SK-N-SH (cell line): ENCODE data around the gene WBP1L. TPM values are rescaled to one million over a fixed set of nuclear protein-coding genes. Genes with fewer than 3 reads are reported as not detected.

ENCODE experiments used
- CTCF ChIA-PET: fragments of 300-600, 350-600 bp; formaldehyde crosslinking; extraction: SDS; loops from one replicate; lab custom pipeline; 2021; lab: Yijun Ruan, JAX
- POLR2A ChIA-PET: fragments of 350-600 bp; sonication (Branson Sonifier 250); formaldehyde crosslinking; extraction: SDS; loops from one replicate; lab custom pipeline; 2020; ENCODE audit warnings: antibody characterized with exemption, inconsistent platforms; lab: Yijun Ruan, JAX
- DNase-seq: peaks from one replicate; pipeline ENCODE4 v3.0.0; 2012
- H2AFZ ChIP-seq: fragments of 200-600 bp; sonication (generic); 2 replicates; pipeline ENCODE4 v1.8.1; 2016; ENCODE audit warnings: antibody characterized with exemption, mild to moderate bottlenecking, low read depth
- H3F3A ChIP-seq: fragments of 200-600 bp; sonication (generic); replicated peaks from 2 replicates; pipeline ENCODE3; 2016; ENCODE audit warnings: antibody characterized with exemption, mild to moderate bottlenecking; ENCODE audit not compliant: insufficient read depth
- H3K27ac ChIP-seq, 2 experiments: fragments of 200-500 bp in 1 of 2; fragments of 200-600 bp in 1 of 2; sonication (Bioruptor generic) in 1 of 2; sonication (generic), shearing (Covaris generic) in 1 of 2; 2 replicates each; pipeline versions ENCODE4 v1.5.1 to v1.6.1; 2014 to 2016; ENCODE audit warnings: low read depth in 2 of 2, inconsistent platforms in 1 of 2, low read length in 1 of 2, mild to moderate bottlenecking in 1 of 2, mixed read lengths in 1 of 2
- H3K27me3 ChIP-seq: fragments of 200-600 bp; sonication (generic), shearing (Covaris generic); 2 replicates; pipeline ENCODE4 v1.6.1; 2016; ENCODE audit warnings: mixed run types; ENCODE audit not compliant: insufficient read depth
- H3K36me3 ChIP-seq, 2 experiments: fragments of 200-500 bp in 1 of 2; fragments of 200-600 bp in 1 of 2; sonication (Bioruptor generic) in 1 of 2; sonication (generic) in 1 of 2; replicated peaks in 1 of 2; 2 replicates each; pipeline versions ENCODE3 to v1.5.1; 2014 to 2016; ENCODE audit warnings: low read length in 1 of 2, mild to moderate bottlenecking in 1 of 2; ENCODE audit not compliant: insufficient read depth in 2 of 2, control insufficient read depth in 1 of 2
- H3K4me1 ChIP-seq, 2 experiments: fragments of 200-500 bp in 1 of 2; fragments of 200-600 bp in 1 of 2; sonication (Bioruptor generic) in 1 of 2; sonication (generic), shearing (Covaris generic) in 1 of 2; 2 replicates each; pipeline versions ENCODE4 v1.5.1 to v1.6.1; 2014 to 2016; ENCODE audit warnings: low read depth in 1 of 2, low read length in 1 of 2, mixed run types in 1 of 2; ENCODE audit not compliant: insufficient read depth in 2 of 2, control insufficient read depth in 1 of 2
- H3K4me2 ChIP-seq: fragments of 200-600 bp; sonication (generic), shearing (Covaris generic); 2 replicates; pipeline ENCODE4 v1.6.1; 2017; ENCODE audit warnings: mixed run types
- H3K4me3 ChIP-seq, 2 experiments: fragments of 200-500 bp in 1 of 2; fragments of 200-600 bp in 1 of 2; sonication (Bioruptor generic) in 1 of 2; sonication (generic), shearing (Covaris generic) in 1 of 2; 2 replicates each; pipeline versions ENCODE4 v1.5.1 to v1.8.1; 2014 to 2016; ENCODE audit warnings: low read depth in 2 of 2, inconsistent platforms in 1 of 2, low read length in 1 of 2, mild to moderate bottlenecking in 1 of 2, mixed read lengths in 1 of 2, moderate library complexity in 1 of 2
- H3K79me2 ChIP-seq: fragments of 200-600 bp; sonication (generic); 2 replicates; pipeline ENCODE4 v1.8.1; 2017; ENCODE audit warnings: mild to moderate bottlenecking; ENCODE audit not compliant: insufficient read depth
- H3K9ac ChIP-seq: fragments of 200-600 bp; sonication (generic); 2 replicates; pipeline ENCODE4 v1.6.1; 2017; ENCODE audit warnings: mixed run types
- H3K9me2 ChIP-seq: fragments of 200-600 bp; sonication (generic); 2 replicates; pipeline ENCODE4 v1.6.1; 2017; ENCODE audit warnings: mixed run types
- H3K9me3 ChIP-seq: fragments of 200-600 bp; sonication (generic); 2 replicates; pipeline ENCODE4 v1.6.1; 2017; ENCODE audit warnings: mixed run types, mild to moderate bottlenecking, moderate library complexity
- H4K20me1 ChIP-seq: fragments of 200-600 bp; sonication (generic); 2 replicates; pipeline ENCODE4 v1.6.1; 2017; ENCODE audit warnings: mild to moderate bottlenecking, mixed run types; ENCODE audit not compliant: insufficient read depth
- ELF1 ChIP-seq: IDR thresholded peaks from 2 replicates; pipeline ENCODE4 v1.4.0; 2012
- FOSL2 ChIP-seq: IDR thresholded peaks from 2 replicates; pipeline ENCODE4 v1.4.0; 2012; ENCODE audit warnings: low read depth, mild to moderate bottlenecking, moderate library complexity, borderline replicate concordance
- FOXJ3 ChIP-seq: sonication (generic); formaldehyde crosslinking; IDR thresholded peaks from 2 replicates; pipeline ENCODE4 v1.5.1; 2020; ENCODE audit warnings: mild to moderate bottlenecking, missing genetic modification reagents
- FOXM1 ChIP-seq: IDR thresholded peaks from 2 replicates; pipeline ENCODE4 v1.4.0; 2012; ENCODE audit warnings: low read depth, mild to moderate bottlenecking
- IRF3 ChIP-seq: fragments of 150-350 bp; IDR thresholded peaks from 2 replicates; pipeline ENCODE4 v1.6.1; 2016; ENCODE audit warnings: mild to moderate bottlenecking, low read depth, low read length
- JUND ChIP-seq: IDR thresholded peaks from 2 replicates; pipeline ENCODE4 v1.4.0; 2012
- MAX ChIP-seq: IDR thresholded peaks from 2 replicates; pipeline ENCODE4 v1.4.0; 2012; ENCODE audit warnings: low read depth
- MXI1 ChIP-seq: IDR thresholded peaks from 2 replicates; pipeline ENCODE4 v1.6.1; 2012; ENCODE audit warnings: mild to moderate bottlenecking, low read depth, low read length, improper control_type of control experiment
- NFIC ChIP-seq: IDR thresholded peaks from 2 replicates; pipeline ENCODE4 v1.4.0; 2012; ENCODE audit warnings: borderline replicate concordance
- PBX3 ChIP-seq: IDR thresholded peaks from 2 replicates; pipeline ENCODE4; 2012
- POLR2AphosphoS5 ChIP-seq: IDR thresholded peaks from 2 replicates; pipeline ENCODE4 v1.6.1; 2012; ENCODE audit warnings: low read depth, low read length
- RAD21 ChIP-seq: IDR thresholded peaks from 2 replicates; pipeline ENCODE4 v1.6.1; 2012; ENCODE audit warnings: mild to moderate bottlenecking, low read length
- RCOR1 ChIP-seq: fragments of 150-350 bp; IDR thresholded peaks from 2 replicates; pipeline ENCODE4 v1.6.1; 2017; ENCODE audit warnings: antibody characterized with exemption, low read length
- REST ChIP-seq: IDR thresholded peaks from 2 replicates; pipeline ENCODE4 v1.6.1; 2012; ENCODE audit warnings: mild to moderate bottlenecking, low read depth, low read length, moderate library complexity
- RXRA ChIP-seq: IDR thresholded peaks from 2 replicates; pipeline ENCODE4 v1.4.0; 2012; ENCODE audit warnings: low read depth, mild to moderate bottlenecking, borderline replicate concordance
- TCF12 ChIP-seq: IDR thresholded peaks from 2 replicates; pipeline ENCODE4 v1.4.0; 2012
- USF1 ChIP-seq: IDR thresholded peaks from 2 replicates; pipeline ENCODE4 v1.4.0; 2012; ENCODE audit warnings: low read depth, borderline replicate concordance
- USF2 ChIP-seq: fragments of 150-350 bp; IDR thresholded peaks from 2 replicates; pipeline ENCODE4 v1.6.1; 2017; ENCODE audit warnings: antibody characterized with exemption, low read length, low read depth, borderline replicate concordance
- YY1 ChIP-seq: IDR thresholded peaks from 2 replicates; pipeline ENCODE4 v1.4.0; 2012; ENCODE audit warnings: low read depth, mild to moderate bottlenecking
- ZBTB33 ChIP-seq: IDR thresholded peaks from 2 replicates; pipeline ENCODE4 v1.4.0; 2012; ENCODE audit warnings: low read depth, borderline replicate concordance
- WGBS: methylation state at CpG from one replicate; pipeline ENCODE4 v1.1.6; 2017; ENCODE audit warnings: low lambda C conversion rate; 5-methylcytosine and 5-hydroxymethylcytosine counted together
- polyA plus RNA-seq, 3 experiments: library from polyadenylated mRNA; depleted of rRNA; stranded (reverse); fragments of >200 nt; gene quantifications; 2 replicates each; pipeline ENCODE4 v1.2.3, GENCODE V29; 2012

WBP1L gene
- polyA plus RNA-seq, 1 of the 3 experiments (the other 2 are of a cell fraction): 22.8 TPM

- TF ChIP-seq RXRA (peak; percentile 42; the same call in 1 of the 2 replicates), YY1 (no peak)
Measured at GRCh38 chr10:102776779-102777456, 33.2 kb downstream of the WBP1L start (continued).

GRCh38 chr10:102777711-102778453 lies 34.1 kb downstream of the WBP1L start:
- WGBS: 90% methylated on average over 17 of the region's 17 CpGs
- H3F3A ChIP-seq: peaks cover 14% of the 10 kb centered on the region

More at GRCh38 chr10:102777711-102778453, 34.1 kb downstream of the WBP1L start:
- H4K20me1 ChIP-seq: peaks cover 18% of the 10 kb centered on the region
- TF ChIP-seq FOXM1 (no peak), NFIC (no peak), JUND (no peak), FOSL2 (no peak), USF2 (no peak), POLR2AphosphoS5 (no peak), RXRA (no peak), MAX (no peak), TCF12 (no peak), USF1 (no peak), REST (no peak), ELF1 (no peak), FOXJ3 (CRISPR knock-in tag) (no peak), PBX3 (no peak), RAD21 (no peak), ZBTB33 (no peak), RCOR1 (no peak), IRF3 (no peak), MXI1 (no peak)
- TF ChIP-seq, all 33 proteins: peak for 0
- no peak for DNase-seq
- Histone ChIP-seq H3K27ac (peak overlapping the region in 1 of 2 experiments; percentile 75; a peak in 2 of 4 replicates), H3K9me3 (no peaks in the 10 kb centered on the region), H3K9ac (no peak overlapping the region), H2AFZ (no peak overlapping the region), H3K36me3 (no peaks in the 10 kb centered on the region), H3K4me1 (peaks cover 42 to 55% of the 10 kb centered on the region in 2 experiments), H3K27me3 (no peaks in the 10 kb centered on the region), H3K4me2 (peak overlapping the region; percentile 75), H3K4me3 (no peak overlapping the region), H3K9me2 (no peaks in the 10 kb centered on the region), H3K79me2 (peaks cover 57% of the 10 kb centered on the region)
- ChIA-PET POLR2A (no interaction called here), CTCF (interaction anchor here (0.6 kb wide), 1 partner anchor 18 kb away, joined by 3 read pairs; no protein-coding TSS in a partner anchor)
